HG03095 (cell line): ENCODE data around the gene NES.

Experiments used
- ATAC-seq: cut with Tn5 transposase; IDR thresholded peaks from one replicate; pipeline ENCODE4 v1.9.1; 2021; ENCODE audit warnings: moderate library complexity; ENCODE audit not compliant: unreplicated experiment

NES gene

DNA sequence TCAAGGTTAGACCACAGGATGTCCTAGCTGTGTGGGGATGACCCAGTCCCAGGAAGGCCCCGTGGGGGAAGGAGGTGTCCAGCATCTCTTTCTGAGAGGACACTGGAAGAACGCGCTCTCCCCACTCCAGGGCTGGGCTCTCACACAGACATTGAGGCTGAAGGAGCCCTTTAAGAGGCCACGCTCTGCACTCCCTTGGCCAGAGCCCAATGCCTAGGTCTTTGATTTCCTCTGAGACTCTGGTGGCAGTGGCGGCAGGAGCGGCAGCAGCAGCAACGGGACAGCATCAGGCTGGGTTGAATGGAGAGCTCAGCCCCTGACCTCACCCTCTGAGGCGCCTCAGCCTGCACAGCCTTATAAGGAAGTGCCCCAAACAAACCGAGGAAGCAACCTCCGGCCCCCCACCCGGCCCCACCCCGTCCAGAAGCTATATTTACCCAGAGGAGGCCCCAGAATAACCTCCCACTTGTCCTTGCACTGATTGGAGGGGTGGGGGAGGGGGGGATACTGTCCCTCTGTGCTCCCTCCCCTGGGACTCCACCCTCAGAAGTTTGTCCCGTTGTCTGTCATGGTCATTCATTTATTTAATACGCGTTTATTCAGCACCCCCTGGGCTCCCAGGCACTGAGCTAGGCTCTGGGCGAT is 12.3 kb downstream of the NES start:
- ATAC-seq = no peak

DNA sequence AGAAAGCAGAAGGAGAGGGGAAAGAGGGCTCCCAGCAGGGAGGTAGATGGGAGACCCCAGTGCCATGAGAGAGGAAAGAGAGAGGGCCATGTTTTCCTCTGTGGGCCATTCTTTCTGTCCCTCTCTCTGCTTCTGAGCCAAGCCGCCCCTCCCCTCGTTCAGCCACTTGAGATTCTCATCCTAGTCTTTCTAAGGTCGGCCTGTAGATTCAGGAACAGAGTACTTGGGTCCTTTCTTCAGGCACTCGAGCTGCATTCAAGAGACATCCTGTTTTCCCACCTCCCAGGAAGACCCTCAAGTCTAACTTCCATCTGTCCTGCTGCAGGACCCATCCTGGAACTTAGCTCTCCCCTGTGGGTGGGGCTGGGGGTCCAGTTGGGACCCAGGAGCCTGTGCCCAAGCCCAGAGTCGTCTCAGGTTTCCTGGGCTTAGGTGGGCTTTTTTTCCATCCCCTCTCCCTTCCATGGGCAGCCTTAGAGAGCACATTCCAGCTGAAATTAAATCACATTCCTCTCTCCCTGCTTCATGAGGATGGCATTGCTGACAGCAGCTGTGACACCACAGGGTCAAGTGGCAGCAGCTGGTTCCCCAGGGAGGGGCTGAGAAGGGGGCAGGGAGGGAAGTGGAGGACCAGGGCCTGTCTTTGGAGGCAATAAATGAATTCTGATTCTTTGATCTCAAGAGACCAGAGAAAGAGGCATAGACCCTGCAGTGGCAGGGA is 13.0 kb downstream of the NES start:
- no peak for ATAC-seq

DNA sequence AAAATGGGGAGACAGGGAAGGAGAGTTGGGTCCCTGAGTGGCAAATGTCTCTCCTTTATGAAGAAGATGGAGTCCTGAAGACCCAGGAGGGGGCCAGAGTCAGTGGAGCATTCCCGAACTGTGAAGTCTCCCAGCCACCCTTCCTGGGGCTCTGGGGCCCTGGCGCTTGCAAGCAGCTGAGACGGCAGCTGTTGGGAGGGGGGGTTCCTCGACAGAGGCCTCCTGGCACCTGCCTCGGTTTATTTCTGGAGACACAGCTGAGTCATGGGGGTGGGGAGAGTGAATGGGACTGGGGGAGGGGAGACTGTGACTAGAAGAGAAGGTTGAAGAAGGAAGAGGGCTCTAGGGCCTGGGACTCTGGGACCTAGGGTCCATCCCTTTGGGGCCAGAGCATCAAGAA is 14.0 kb downstream of the NES start:
- no peak for ATAC-seq

DNA sequence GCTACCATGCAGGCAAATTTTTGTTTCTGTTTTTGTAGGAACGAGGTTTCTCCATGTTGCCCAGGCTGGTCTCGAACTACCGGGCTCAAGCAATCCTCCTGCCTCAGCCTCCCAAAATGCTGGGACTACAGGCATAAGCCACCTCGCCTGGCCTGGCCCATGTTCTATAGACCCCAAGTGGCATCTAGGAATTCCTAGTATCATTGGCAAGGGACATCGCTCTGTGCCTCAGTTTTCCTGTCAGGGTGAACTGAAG is 14.5 kb downstream of the NES start:
- ATAC-seq = no peak

DNA sequence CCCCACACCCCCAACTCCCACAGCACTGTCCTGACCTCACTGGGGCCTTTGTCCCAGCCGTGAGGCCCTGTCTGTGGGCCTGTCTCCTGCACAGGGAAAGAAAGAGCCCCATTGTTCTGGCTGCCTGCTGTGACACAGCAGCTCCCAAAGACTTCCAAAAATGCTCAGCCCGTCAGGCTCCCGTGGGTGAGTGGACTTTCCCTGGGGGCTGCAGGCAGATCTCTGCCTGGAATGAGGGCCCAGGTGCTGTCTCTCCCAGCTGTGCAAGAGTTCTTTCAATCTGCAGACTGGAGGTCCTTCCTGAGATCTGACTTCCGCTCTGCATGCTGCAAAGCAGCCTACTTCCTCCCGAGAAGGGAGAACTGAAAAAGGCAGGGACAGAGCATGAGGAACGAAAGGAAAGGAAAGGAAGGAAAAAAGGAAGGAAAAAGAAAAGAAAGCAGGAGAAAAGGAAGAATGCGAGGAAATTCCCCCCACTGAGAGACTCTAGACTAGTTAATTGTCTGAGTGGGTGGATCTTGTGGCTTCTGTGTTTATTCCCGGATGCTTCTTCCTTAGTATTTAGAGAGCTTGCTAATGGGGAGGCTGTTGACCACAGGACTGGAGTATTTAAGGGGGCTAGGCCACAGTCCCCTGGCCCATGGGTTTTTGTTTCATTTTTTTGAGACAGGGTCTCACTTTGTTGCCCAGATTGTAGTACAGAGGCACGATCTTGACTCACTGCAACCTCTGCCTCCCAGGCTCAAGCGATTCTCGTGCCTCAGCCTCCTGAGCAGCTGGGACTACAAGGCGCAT is 15.0 kb downstream of the NES start:
- ATAC-seq = no peak

DNA sequence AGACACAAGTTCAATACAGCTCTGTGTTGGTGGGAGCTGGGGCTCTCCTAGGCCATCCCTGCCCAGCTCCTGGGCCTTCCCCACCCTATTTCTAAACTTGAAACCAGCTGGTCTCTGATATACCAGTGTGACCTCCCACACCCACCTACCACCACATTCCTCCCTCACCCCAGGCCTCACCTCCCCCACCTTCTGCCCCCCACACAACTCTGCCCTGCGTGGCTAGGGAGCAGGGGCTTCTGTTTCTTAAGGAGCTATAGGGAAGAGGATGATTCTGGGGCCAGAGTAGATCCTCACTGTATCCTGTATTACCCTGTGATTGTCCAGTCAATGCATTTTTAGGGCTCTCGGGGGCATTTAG is 16.5 kb downstream of the NES start:
- no peak for ATAC-seq

DNA sequence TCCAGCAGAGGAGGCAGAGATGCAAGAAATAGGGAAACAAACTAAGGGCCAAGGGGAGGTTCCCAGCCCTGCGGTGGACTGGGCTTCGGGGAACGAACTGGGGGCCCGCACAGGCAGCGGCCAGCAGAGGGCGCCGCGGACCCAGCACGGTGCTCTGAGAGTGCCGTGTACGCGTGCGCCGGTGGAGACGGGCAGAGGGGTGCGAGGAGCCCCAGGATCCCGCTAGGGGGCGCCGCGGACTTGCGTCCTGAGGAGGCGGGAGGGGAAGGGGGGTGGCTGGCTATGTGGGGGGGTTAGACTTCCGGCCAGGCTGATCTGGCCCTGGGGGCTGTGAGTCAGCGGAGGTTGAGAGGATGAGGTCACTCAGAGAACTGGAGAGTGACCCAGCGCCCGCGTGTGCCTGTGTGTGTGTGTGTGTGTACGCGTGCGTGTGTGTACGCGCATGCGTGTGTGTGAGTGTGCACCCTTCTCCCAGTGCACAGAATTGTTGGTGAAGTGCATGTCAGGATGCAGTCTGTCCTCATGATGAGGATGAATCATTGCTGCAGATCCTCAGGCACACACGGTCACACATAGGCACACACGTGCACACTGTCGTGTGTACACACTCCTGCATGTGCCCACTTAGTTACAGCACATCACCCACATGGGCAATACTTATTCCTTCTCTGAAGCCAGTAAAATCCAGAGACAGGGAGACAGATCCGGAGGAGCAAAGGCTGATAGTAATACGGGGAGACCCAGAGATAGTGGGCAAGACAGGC is 17.0 kb downstream of the NES start:
- ATAC-seq = no peak

DNA sequence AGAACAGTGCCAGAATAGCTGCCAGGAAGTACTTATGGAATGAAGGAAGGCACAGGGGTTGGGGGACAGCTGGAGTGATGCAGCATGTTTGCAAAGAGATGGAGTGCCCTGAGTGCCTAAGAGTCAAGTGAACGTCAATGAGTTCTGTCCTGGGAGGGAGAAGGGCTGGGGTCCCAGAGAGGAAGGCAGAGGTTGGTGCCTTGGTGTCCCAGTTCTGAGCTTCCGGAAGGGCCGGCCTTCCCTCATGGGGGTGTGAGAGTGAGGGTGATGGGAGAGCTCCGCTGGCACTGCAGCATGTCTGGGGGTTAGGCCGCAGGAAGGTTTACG is 17.6 kb downstream of the NES start:
- no peak for ATAC-seq

DNA sequence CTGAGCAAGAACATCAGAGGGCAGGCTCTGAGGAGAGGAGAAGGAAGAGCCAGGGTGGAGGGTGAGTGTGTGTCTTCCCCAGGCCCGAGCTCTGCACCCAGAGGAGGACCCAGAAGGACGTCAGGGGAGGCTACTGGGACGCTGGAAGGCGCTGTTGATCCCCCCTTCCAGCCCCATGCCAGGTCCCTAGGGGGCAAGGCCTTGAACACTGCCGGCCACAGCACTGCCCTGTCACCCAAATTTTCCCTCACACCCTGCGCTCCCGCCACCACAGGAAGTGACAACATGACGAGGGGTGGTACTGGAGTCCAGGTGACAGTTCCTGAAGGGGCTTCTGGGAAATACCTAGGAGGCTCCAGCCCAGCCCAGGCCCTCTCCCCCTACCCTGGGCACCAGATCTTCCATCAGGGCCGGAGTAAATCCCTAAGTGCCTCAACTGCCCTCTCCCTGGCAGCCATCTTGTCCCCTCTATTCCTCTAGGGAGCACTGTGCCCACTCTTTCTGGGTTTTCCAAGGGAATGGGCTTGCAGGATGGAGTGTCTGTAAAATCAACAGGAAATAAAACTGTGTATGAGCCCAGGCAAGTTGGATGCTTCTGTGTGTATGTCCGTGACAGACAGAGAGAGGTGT is 18.1 kb downstream of the NES start:
- ATAC-seq = no peak

DNA sequence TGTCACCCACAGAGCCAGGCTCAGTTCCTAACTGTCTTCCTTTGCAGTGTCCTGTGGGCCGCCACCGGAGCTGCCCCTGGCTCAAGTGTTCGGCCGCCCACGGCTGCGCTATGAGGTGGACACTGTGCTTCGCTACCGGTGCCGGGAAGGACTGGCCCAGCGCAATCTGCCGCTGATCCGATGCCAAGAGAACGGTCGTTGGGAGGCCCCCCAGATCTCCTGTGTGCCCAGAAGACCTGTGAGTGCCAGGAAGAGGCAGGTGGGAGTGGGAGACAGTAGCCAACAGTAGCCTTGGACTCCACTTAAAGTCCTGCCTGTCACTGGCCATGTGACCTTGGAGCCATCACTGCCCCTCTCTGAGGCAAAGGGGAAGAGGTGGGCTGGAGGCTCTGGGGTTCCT is 18.7 kb downstream of the NES start:
- ATAC-seq = no peak

DNA sequence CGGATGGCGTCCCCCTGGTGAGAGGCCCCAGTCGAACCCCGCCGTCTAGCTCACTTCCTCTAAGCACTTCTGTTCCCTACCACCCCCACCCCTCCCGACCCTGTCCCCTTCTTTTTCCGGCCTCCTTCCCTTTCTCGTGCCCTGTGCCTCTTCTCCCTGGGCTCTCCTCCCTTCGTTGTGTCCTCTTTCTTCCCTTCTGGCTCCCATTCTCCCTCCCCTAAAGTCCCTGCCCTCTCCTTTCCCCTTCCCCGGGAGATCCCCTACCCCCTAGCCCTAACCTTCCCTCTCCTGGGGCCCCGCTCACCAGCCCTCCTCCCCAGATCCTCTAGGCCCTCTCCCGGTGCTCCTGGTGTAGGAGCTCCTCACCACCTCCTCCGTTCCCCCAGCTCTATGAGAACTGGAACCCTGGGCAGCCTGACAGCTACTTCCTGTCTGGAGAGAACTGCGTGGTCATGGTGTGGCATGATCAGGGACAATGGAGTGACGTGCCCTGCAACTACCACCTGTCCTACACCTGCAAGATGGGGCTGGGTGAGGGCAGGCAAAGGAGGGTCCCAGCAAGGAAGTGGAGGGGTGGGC is 19.4 kb downstream of the NES start:
- no peak for ATAC-seq

DNA sequence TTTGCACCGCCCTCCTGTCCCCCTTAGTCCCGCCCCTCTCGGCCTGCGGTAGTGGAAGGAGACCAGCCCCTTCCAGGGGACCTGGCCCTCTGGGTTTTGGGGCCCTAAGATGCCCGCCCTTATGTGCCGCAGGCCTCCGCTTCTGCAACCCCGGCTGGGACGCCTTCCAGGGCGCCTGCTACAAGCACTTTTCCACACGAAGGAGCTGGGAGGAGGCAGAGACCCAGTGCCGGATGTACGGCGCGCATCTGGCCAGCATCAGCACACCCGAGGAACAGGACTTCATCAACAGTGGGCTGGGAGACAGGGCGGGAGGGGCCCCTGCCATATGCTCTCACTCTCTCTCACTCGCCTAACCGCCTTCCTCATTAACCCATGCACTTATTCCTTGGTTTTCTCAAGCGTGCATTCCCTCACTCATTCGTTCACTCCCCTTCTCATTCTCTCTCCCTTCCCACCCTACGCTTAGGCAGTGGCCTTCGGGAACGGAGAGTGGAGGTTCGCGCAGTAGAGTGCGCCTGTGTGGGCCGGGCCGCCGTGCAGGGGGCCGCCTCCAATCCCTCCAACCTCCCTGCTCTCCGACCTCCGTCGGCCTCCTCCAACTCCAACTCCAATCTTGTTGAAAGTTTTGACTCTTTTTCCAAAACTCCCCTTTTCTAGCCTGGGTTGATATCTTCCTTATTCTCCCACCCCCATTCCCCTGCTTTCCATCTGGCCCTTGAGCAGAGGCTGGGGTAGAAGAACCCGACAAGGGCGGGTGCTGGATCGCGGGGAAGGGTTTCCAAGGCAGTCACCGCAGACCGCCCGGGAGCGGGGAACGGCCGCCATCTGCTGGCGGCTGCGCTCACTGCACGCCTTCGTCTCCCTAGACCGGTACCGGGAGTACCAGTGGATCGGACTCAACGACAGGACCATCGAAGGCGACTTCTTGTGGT is 20.1 kb downstream of the NES start:
- no peak for ATAC-seq

DNA sequence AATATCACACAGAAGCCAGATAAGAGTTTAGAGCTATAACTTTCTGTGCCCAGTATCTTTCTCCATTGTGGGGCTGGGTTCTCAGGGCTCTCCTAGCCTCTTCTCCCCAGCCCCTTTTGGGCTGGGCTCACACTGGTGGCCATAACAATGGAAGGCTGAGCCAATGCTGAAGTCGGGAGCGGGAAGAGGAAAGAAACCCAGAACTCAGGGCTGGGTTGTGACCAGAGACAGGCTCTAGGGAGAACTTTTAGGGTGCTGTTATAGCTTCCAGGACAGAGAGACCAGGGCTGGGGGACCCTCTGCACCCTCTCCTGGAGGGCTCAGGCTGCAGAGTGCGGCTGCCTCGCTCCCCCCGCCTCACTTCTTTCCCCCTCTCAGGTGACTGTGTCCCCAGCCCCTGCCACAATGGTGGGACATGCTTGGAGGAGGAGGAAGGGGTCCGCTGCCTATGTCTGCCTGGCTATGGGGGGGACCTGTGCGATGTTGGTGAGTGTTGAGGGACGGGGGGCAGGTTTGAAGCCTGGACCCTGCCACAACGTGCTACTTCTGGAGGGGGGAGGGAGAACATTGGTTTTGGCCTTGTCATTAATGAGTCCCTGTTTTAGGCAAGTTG is 21.2 kb downstream of the NES start:
- no peak for ATAC-seq

DNA sequence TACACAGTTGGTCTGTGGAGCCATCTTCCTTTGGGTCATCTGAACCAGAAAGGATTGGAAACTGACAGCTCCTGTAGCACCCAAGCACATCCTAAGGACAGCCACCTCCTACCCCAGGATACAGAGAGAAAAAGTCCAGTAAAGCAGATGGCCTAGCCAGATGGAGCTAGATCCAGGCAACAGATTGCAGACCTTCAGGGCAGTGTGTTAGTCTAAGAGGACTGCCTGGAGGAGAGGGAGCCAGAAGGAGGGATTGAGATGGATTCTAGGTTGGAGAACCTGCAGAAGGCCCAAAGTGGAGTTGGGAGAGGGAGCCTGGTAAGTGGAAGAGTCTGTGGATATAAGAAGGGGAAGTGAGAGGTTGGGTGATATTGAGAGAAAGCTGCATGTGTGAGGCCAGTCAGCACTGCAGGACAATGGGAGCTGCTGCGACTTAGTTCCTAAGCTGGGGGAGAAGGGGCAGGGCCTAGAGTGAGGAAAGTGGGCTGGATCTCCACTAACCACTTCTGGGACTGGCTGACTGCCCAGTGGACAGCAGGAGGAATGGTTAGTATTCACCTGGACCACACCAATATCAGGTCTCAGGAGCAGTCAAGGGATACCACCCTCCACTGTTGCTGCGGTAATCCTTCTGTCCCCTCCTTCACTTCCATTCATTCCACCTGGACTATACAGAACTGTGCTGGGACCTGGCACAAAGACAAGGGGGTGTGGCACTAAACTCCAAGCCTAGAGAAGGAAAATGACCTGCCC is 21.9 kb downstream of the NES start:
- ATAC-seq = no peak

DNA sequence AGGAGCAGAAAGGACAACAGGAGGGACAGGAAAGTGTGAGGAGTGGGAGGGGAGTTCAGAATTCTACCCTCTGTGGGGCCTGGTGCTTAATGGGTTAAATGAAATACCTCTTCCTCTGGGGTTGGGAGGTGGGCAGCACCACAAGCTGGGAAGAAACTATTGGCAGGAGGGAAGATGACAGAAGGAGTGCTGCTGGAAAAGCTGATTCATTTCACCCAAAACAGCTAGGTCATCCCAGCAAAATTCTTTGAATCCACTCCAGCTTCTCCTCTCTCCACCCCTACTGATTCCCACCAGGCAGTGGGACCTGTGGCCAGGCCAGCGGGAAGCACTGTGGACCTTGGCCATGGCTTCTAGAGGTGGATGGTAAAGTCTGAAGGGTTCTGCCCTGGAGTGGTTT is 22.5 kb downstream of the NES start:
- no peak for ATAC-seq

DNA sequence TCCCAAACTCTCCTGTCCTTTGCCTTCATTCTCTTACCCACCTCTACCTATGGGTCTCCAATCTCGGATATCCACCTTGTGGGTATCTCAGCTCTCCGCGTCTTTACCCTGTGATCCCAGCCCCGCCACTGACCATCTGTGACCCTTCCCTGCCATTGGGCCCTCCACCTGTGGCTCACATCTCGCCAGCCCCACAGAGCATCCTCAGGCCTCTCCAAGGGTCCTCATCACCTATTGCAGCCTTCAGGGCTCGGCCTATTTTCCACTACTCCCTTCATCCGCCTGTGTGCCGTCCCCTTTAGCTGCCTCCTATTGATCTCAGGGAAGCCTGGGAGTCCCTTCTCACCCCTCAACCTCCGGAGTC is 24.2 kb downstream of the NES start:
- ATAC-seq = no peak

DNA sequence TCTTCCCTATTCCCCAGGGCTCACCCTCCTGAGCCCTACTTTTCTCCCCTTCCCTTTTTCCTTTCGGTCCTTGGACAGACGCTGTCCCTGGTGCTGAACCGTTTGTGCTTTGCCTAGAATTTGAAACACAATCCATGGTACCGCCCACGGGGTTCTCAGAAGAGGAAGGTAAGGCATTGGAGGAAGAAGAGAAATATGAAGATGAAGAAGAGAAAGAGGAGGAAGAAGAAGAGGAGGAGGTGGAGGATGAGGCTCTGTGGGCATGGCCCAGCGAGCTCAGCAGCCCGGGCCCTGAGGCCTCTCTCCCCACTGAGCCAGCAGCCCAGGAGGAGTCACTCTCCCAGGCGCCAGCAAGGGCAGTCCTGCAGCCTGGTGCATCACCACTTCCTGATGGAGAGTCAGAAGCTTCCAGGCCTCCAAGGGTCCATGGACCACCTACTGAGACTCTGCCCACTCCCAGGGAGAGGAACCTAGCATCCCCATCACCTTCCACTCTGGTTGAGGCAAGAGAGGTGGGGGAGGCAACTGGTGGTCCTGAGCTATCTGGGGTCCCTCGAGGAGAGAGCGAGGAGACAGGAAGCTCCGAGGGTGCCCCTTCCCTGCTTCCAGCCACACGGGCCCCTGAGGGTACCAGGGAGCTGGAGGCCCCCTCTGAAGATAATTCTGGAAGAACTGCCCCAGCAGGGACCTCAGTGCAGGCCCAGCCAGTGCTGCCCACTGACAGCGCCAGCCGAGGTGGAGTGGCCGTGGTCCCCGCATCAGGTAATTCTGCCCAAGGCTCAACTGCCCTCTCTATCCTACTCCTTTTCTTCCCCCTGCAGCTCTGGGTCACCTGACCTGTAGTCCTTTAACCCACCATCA is 24.8 kb downstream of the NES start:
- ATAC-seq = no peak

DNA sequence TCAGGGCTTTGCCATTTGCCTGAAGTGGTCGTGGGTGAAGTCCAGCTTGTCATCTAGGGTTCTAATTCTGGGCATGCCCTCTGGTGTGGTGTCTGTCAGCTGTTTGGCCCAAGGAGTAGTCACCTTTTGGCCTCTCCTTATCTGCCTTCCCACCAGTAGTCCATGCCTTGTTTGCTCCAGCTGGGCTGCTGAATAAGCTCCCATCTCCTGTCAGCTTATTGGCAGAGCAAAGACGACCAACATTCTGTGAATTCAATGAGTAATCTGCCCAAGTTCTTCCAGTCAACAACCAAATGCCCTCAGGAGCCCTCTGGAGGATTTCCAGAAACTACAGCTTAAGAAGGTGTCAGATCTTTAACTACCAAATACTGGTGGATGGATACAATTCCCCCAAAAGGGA is 28.3 kb downstream of the NES start:
- ATAC-seq = no peak
